GM19351 (cell line): Measurements from ENCODE around the gene UQCRH.
A peak's percentile ranks its signal among the peaks of the same experiment; 100 is the strongest.

Experiments
- ATAC-seq: cut with Tn5 transposase; IDR thresholded peaks from one replicate; pipeline ENCODE4 v1.9.1; 2021; ENCODE audit warnings: mild to moderate bottlenecking, moderate library complexity; ENCODE audit not compliant: unreplicated experiment

UQCRH gene

DNA sequence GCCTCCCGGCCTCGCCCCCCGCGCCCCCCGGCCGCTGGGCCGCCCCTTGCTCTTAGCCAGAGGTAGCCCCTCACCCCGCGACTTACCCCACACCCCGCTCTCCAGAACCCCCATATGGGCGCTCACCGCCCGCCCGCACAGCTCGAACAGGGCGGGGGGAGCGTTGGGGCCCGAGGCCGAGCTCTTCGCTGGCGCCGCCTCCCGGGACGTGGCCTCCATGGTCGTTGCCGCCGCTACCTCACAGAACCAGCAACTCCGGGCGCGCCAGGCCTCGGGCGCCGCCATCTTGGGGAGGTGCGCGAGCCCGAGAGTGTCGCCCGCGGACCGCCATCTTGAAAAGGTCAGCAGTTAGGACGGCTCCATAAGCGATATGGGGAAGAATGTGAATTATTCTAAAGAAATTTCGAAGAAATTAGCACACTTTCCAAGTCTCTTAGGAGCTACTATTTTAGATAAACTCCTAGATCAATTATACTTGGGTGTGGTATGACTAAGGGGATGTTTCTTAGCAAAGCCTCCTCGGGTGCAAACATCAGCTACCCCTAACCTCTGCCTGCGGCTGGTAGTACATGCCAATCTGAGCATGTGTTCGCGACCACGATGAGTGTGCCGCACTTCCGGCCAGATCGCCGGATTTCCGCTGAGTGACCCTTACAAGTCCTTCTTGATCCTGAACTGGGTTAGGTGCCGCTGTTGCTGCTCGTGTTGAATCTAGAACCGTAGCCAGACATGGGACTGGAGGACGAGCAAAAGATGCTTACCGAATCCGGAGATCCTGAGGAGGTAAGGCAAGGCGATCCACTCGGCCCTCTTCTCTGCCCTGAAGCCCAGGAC is at the start of gene UQCRH, which contains the start of gene LRRC41:
Gene UQCRH, plus strand, starts transcription at position 661 of the 834 bp plus-strand sequence. Its CDS starts 69 bp downstream, at position 730.
Gene LRRC41, minus strand, starts transcription at position 579 of the 834 bp plus-strand sequence. Its CDS starts 294 bp downstream, at position 285.
- peak; percentile 74 for ATAC-seq

DNA sequence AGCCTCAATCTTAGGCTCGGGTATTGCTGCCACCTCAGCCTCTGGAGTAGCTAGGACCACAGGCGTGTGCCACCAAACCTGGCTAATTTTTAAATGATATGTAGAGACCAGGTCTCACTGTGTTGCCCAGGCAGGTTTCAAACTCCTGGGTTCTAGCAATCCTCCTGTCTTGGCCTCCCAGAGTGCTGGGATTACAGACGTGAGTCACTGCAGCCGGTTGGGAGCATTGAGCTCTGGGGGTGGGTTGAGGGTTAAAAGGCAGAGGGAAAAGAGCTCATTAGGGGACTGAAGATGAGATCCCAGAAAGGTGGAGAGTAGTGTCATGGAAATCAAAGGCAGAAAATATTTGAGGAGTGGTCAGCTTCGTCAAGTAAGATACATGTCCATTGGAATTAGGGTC is 48.8 kb upstream of the UQCRH start:
- no peak for ATAC-seq

DNA sequence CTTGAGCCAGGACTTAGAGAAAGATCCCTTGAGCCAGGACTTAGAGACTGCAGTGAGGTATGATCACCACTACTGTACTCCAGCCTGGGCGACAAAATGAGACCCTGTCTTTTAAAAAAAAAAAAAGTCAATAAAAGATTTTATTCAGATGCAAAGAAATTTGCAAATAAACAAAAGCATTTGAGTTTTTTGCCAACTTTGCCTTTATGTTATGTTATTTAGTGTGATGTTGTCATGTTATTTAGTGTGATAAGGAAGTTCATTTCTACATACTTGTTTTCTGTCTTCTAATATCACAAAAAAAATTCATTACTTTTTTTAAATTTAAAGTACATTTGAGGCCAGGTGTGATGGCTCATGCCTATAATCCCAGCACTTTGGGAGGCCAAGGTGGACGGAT is 47.0 kb upstream of the UQCRH start:
- ATAC-seq, result no peak

DNA sequence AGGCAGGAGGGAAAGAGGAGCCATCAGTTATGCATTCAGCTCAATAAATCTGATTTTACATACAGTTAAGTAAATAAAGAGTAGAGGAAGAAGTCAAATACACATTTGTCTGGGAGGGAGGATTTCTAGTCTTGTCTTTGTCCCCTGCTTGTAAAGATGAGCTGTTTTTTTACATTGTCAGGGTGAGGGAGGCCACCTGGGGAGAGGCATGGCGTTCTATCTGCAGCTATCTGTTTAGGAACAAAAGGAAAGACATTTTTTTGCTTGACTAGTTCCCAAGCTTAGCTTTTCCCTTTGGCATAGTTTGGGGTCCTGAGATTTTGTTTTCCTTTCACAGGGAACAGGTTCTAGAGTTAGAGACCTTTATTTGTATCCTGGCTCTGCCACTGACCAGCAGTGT is 41.0 kb upstream of the UQCRH start:
- ATAC-seq, result no peak

DNA sequence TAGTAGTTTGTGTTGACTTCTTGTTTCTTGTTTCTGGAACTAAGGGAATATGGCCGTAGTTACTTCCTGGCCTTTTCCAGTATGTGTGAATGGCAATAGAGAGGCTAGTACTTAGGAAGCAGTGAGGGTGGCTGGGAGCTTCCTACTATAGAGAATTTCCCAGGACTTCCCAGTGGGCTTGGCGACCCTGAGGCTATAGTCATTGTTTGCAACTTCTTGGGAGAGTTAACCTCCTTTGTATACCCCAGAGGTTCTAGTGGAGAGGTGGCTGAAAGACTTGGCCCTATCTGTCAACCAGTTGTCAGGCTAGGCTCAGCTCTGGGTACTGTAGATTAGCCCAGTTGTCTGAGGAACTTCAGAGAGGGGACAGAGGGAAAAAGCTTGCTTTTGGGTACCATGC is 40.4 kb upstream of the UQCRH start:
- ATAC-seq, result no peak

DNA sequence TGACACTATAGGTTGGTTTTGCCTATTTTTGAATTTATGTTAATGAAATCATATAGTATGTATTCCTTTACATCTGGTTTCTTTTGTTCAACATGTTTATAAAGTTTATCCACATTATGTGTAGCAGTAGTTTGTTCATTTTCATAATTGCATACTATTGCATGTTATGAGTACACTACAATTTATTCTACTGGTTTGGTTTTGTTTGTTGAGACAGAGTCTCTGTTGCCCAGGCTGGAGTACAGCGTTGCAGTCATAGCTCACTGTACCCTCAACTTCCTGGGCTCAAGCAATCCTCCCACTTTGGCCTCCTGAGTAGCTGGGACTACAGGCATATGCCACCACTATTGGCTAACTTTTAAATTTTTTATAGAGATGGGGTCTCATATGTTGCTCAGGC is 34.9 kb upstream of the UQCRH start:
- ATAC-seq, result no peak

DNA sequence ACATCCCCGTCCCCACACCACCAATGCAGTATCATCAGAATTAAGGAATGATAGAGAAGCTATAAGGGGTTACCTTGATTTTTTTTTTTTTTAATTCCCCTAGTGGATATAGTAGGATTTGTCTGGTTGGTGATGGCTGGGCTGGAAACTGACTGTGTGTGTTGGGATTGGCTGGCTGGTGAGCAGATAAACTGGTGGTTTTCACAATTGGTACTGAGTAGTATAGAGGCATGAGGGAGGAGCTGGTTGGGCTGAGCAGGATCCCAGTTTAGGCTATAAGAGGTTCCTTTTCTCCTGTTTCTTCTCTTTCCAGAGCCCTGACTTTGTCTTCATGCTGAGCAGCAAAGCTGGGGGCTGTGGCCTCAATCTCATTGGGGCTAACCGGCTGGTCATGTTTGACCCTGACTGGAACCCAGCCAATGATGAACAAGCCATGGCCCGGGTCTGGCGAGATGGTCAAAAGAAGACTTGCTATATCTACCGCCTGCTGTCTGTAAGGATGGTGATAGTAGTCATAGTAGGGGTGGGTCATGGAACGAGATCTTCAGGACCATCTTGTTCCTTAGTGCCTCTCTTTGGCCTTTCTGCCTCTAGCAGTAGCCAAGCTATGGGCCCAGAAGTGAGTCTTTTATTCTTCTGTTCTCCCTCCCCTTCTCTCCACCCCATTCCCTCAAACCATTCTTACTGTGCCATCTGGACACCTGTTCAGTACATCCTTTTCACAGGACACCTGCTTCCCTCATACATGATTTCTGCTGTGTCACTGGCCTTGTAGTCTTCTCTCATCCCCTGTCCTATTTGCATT is 29.1 kb upstream of the UQCRH start:
- ATAC-seq, result no peak

DNA sequence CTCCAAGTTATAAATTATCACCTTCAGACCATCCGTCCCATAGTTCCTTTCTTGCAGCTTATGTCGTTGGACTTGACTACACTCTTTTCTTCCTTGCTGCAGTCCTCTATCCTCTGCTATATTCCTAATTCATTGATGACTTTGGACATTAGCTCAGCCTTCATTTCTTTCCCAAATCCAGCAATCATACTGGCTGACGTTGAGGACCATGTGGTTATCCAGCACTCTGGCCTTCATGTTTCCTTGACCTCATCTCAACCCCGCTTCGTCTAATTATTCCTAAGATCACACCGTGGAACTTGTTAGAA is 28.5 kb upstream of the UQCRH start:
- no peak for ATAC-seq

DNA sequence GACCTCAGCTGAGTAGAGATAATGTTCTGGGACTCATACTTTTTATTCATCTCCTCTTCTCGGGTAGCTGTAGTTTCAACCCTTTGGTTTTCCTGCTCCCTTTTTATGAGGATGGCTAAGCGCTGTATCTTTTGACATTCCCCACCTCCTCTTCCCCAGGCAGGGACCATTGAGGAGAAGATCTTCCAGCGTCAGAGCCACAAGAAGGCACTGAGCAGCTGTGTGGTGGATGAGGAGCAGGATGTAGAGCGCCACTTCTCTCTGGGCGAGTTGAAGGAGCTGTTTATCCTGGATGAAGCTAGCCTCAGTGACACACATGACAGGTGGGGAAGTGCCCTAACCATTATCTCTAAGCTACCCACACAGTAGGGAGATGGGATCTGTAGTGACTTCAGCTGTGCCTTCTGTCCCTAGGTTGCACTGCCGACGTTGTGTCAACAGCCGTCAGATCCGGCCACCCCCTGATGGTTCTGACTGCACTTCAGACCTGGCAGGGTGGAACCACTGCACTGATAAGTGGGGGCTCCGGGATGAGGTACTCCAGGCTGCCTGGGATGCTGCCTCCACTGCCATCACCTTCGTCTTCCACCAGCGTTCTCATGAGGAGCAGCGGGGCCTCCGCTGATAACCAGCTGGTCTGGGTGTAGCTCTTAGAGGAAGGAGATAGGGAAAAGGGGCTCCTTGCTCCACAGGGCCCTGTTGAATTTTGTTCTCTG is 25.7 kb upstream of the UQCRH start:
- no peak for ATAC-seq

DNA sequence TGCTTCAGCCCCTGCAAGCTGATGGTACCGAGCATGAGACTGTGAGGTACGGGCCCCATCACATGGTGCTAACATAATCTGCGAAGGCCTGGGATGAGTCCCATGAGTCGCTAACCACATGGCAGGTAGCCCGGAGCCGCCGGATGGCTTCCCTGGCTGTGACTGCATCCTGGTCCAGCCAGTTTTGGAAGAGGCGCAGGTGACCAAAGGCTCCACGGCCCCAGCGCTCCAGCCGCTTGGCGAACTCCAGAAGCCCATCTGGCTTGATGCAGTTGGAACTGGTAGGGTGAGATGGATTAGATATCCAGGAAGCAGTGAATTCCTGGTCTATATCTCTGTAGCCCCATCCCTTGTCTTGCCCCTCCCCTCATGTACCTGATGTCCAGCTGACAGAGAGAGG is 24.7 kb upstream of the UQCRH start:
- no peak for ATAC-seq

DNA sequence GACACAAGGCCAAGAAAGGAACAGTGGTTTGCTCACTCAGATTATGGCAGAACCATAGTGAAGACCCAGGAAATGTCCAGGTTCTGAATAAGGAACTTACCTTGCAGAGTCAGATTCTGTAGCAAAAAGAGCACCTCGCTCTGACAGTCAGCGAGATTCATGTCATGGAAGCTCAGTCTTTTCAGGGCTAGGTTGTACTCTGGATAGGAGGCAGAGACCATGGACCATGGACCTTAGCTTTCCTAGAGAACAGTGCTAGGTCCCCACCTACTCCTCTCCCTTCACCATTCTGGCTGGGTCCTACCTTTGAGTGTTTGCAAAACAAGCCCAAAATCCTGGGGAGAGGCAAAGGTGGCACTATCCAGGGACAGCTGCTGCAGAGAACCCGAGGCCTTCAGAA is 23.4 kb upstream of the UQCRH start:
- ATAC-seq, result no peak

DNA sequence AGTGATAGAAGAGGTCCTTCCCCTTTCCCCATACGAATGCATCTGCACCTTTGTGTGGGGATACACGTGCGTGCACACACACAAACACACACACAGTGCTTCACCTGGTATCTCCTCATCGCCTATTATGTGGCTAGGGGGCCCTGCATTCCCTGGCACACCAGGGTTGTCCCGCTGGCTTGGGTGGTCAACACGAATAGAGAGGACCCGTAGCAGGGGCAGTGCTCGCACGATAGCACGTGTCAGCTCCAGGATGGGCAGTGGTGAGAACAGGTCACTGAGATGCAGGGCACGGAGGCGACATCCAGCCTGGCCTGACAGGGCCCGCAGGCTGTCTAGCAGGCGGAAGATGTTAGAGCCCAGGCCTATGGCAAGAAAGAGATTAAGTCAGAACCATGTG is 22.5 kb upstream of the UQCRH start:
- no peak for ATAC-seq

DNA sequence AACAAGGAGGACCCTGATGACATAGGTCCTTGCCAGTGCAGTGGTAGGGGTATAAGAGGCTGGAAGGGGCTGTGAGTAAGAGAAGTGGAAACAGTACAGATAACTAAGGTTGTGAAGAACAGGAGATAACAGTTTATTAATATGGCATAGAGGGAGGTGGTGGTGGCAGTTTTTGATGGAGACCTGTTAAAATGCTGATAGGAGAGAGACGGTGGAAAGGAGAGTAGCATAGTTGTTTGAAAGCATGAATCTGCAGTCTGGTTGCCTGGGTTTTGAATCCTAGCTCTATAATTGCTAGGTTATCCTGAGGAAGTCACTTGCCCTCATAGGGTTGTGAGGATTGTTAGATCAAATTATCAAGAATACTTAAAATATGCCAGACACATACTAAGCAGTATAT is 19.4 kb upstream of the UQCRH start:
- no peak for ATAC-seq

DNA sequence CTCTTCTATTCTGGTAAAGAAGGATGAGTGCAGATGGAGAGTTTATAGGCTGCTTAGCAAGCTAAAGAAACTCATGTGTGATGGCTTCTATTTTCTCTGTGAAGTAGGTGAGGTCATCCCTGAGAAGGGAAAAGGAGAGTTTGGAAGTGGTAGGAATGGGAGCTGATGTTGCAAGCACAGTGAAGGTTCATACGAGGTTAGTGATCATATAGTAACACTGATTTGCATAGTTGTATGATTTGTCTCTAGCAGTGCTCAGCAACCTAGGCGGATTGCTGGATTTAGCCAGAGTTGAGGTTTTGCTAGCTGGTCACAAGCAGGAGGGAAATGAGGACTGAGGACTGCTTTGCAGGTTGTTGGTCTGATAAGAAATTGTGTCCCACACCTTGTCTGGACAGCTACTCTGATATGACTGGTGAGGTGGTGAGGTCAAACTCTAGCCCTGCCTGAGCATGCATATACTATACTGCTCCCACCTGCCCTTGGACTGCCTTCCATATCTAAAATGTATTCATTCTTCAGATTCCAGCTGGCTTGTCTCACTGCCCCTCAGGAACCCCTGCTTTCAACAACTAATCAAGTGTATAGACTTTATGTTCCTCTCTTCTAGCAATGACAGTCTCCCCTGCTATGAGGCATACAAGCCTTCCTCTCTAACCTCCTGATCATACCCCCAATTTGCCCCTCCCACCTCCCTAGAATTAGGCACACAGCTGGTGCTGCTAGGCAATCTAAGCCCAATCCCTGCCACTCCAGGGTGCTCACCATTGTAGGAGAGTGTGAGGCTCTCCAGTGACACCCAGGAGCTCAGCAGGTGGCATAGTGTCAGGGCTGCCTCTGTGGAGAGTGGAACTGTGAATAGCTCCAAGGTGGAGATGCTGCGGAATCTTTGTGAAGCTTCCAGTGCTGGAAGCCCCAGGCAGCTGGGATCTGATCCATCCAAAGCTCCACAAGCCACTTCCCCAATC is 18.6 kb upstream of the UQCRH start:
- no peak for ATAC-seq

DNA sequence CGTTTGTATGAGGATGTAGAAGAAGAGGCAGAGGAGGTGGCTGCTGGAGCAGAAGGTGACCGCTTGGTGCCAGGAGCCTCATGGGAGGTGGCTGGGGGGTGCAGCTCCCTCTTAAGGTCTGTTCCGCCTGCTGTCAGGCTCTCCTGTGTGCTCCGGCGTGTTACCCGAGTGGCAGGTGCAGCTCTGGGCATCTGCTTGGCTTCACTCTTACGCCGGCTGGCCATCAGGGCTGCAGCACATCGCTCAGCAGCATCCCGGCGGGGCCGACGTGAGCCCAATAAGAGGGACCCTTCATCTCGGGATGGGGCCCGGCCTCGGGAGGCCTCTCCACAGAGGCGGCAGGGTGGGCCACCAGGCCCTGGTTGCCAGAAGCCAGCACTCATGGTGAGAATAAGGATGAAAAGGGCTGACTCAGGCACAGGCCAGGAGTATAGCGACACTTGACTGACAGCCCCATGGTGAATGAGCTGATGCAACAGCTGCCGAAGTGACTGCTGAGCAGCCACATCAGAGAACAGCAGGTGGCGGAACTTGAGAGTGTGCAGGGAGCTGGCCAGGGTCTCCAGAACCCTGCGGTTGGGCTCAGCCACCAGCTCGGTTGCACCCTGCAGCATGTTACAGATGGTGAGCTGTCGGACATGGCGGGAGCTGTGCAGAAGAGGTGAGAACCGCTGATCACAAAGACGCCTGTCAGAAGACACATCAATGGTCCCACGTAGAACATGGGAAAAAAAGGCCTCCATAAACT is 17.6 kb upstream of the UQCRH start:
- ATAC-seq, result no peak

DNA sequence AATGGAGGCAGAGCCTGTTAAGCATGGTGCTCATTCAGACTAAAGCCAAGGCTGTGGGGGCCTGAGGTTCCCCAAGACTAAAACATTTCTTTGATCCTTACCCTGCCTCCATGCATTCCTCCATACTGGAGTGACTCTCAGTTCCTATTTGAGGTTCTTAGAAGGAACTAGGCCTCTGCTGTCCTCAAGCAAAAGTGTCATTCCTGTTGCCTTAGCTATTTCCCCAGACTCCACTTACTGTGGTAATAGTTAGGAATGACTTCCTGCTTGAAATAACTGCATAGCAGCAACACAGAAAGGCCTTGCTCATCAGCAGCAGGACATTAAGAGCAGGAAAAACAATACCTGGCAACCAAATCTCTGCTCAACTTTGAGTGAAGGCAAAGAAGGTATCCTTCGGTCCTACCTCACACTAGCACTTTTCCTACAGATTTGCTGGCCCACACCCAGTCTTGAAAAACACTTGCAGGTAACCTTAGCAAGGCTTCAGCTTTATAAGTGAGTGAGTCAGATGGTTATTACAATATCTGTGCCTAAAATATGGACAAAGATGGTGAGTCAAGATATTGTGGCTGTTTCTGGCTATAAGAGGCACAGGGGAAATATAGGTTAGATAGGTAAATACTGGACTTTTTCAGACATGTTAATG is 14.9 kb upstream of the UQCRH start:
- ATAC-seq, result no peak

DNA sequence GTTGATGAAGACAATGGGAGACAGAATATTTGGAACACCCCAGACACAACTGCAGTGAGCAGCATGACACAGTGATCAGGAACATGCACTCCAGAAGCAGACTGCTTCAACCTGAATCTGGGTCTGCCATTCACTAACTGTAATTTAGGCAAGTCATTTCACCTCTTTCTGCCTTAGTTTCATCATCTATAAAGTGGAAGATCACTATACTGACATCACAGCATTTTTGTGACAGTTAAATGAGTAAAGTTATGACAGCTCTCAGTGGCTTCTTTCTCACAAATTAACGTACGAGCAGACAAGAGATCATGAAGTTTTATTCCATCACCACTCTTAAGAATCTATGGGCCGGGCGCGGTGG is 14.4 kb upstream of the UQCRH start:
- no peak for ATAC-seq

DNA sequence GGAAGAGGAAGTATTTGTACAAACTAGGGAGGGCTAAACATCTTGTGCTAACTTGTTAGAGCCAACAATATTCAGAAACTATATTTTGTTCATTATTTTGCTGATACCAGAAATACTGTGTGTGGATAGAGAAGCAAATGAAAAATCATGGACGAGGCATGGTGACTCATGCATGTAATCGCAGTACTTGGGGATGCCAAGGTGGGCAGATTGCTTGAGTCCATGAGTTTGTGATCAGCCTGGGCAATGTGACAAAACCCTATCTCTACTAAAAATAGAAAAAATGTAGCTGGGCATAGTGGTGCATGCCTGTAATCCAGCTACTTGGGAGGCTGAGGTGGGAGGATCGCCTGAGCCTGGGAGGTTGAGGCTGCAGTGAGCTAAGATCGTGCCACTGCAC is 13.5 kb upstream of the UQCRH start:
- no peak for ATAC-seq

DNA sequence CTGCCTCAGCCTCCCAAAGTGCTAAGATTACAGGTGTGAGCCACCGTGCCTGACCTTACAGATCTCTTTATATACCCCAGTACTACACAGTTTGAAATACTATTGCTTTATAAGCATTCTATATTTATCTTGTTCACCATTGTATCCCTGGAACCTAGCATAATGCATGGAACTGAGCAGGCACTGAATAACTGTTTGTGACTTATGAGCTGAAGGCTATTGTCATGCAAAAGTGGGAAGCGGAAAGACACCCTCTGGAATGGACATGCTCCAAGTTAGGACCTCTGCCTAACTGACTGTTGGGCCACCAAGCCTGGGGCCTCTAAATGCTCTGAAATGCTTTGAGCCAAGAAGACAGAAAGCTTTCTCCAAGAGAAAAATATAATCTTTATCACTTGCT is 8.2 kb upstream of the UQCRH start:
- ATAC-seq, result no peak
